GM12878 (cell line): ENCODE results near the gene FAM9A. TPM values are rescaled to one million over a fixed set of nuclear protein-coding genes. Genes with fewer than 3 reads are reported as not detected.

Experiments used
- ATAC-seq: fragments of 200-7000 bp; cut with Tn5 transposase; 3 replicates; pipeline ENCODE4 v1.9.1; 2020; ENCODE audit warnings: mild to moderate bottlenecking, moderate library complexity
- BruUV-seq: library from RNA; stranded (reverse); fragments of 400-500 nt; replicated peaks from 2 replicates; lab custom pipeline; 2021; lab: Mats Ljungman, UMichigan
- CTCF ChIA-PET: fragments of 300-600 bp; sonication (Branson Sonifier 250); formaldehyde crosslinking; extraction: SDS; loops from one replicate; lab custom pipeline; 2021; ENCODE audit warnings: inconsistent platforms; lab: Yijun Ruan, JAX
- POLR2A ChIA-PET: fragments of 350-600 bp; formaldehyde crosslinking; extraction: SDS; loops from one replicate; lab custom pipeline; 2021; ENCODE audit warnings: inconsistent platforms; lab: Charles Lee
- RAD21 ChIA-PET: fragments of 300-600 bp; sonication (Branson Sonifier 250); formaldehyde crosslinking; loops from one replicate; lab custom pipeline; 2023; ENCODE audit warnings: antibody characterized with exemption; ENCODE audit not compliant: unreplicated experiment; lab: Charles Lee
- SMC1A ChIA-PET: fragments of 300-600 bp; sonication (Branson Sonifier 250); formaldehyde crosslinking; loops from one replicate; lab custom pipeline; 2023; ENCODE audit not compliant: unreplicated experiment, uncharacterized antibody; lab: Charles Lee
- DNase-seq: peaks from one replicate; pipeline ENCODE4 v3.0.0-alpha.2; 2011; ENCODE audit warnings: low read depth, low spot score
- FAIRE-seq: peaks from 3 replicates; lab custom pipeline; 2011; peaks lifted over from hg19 to GRCh38; lab: Jason Lieb, UNC
- H2AFZ ChIP-seq: 2 replicates; pipeline ENCODE4 v1.6.0; 2011; ENCODE audit warnings: low read depth, low read length, control low read depth; ENCODE audit not compliant: control insufficient read depth
- H3K27ac ChIP-seq: 2 replicates; pipeline ENCODE4 v1.5.1; 2011; ENCODE audit warnings: control low read depth; ENCODE audit not compliant: control insufficient read depth, insufficient read depth
- H3K27me3 ChIP-seq, 2 experiments: replicated peaks in 1 of 2; 2 replicates each; pipeline versions ENCODE4 v1.6.0 to v1.6.1; 2011; ENCODE audit warnings: low read length in 1 of 2; ENCODE audit not compliant: control insufficient read depth in 2 of 2, insufficient read depth in 2 of 2
- H3K36me3 ChIP-seq, 2 experiments: 2 replicates each; pipeline ENCODE4 v1.5.1; 2011; ENCODE audit warnings: low read length in 1 of 2; ENCODE audit not compliant: control insufficient read depth in 2 of 2, insufficient read depth in 2 of 2
- H3K4me1 ChIP-seq: 2 replicates; pipeline ENCODE4 v1.6.1; 2011; ENCODE audit warnings: mild to moderate bottlenecking, low read length, moderate library complexity, mixed read lengths; ENCODE audit not compliant: control insufficient read depth, insufficient read depth
- H3K4me2 ChIP-seq: 2 replicates; pipeline ENCODE4 v1.6.0; 2011; ENCODE audit warnings: control low read depth; ENCODE audit not compliant: control insufficient read depth, insufficient read depth
- H3K4me3 ChIP-seq: fragments of 200-600 bp; sonication (generic); 2 replicates; pipeline ENCODE4 v1.5.1; 2016
- H3K79me2 ChIP-seq: 2 replicates; pipeline ENCODE4 v1.6.0; 2011; ENCODE audit warnings: low read length; ENCODE audit not compliant: control insufficient read depth, insufficient read depth
- H3K9ac ChIP-seq: 2 replicates; pipeline ENCODE4 v1.8.0; 2011; ENCODE audit warnings: low read length, control low read depth, mixed read lengths; ENCODE audit not compliant: control insufficient read depth, insufficient read depth
- H3K9me3 ChIP-seq: replicated peaks from 3 replicates; pipeline ENCODE4 v1.5.1; 2011; ENCODE audit warnings: mild to moderate bottlenecking, low read length; ENCODE audit not compliant: control insufficient read depth, insufficient read depth
- H4K20me1 ChIP-seq: 2 replicates; pipeline ENCODE4 v1.6.0; 2011; ENCODE audit not compliant: control insufficient read depth, insufficient read depth
- ASH2L ChIP-seq: fragments of 300-600, 200-600 bp; sonication (generic); IDR thresholded peaks from 2 replicates; pipeline ENCODE4 v1.6.1; 2017; ENCODE audit warnings: low read depth, mild to moderate bottlenecking, borderline replicate concordance
- CBX3 ChIP-seq: fragments of 200-600 bp; sonication (generic); IDR thresholded peaks from 2 replicates; pipeline ENCODE4 v1.6.1; 2016; ENCODE audit warnings: low read depth, borderline replicate concordance
- CREM ChIP-seq: IDR thresholded peaks from 2 replicates; pipeline ENCODE4 v1.6.1; 2014; ENCODE audit warnings: antibody characterized with exemption, low read depth
- PBX3 ChIP-seq: IDR thresholded peaks from 2 replicates; pipeline ENCODE4 v1.6.1; 2011; ENCODE audit warnings: mild to moderate bottlenecking, low read depth, low read length, moderate library complexity; ENCODE audit not compliant: insufficient replicate concordance
- PRDM15 ChIP-seq: fragments of 450-650 bp; formaldehyde crosslinking; IDR thresholded peaks from 2 replicates; pipeline ENCODE4 v1.4.0; 2020; ENCODE audit warnings: mild to moderate bottlenecking, moderate library complexity
- RBBP5 ChIP-seq: fragments of 200-600 bp; sonication (generic); conservative IDR thresholded peaks from 2 replicates; pipeline ENCODE4 v1.6.1; 2016
- TCF7 ChIP-seq: IDR thresholded peaks from 2 replicates; pipeline ENCODE4 v1.6.1; 2014; ENCODE audit warnings: antibody characterized with exemption, borderline replicate concordance
- ZBTB4 ChIP-seq: fragments of 450-650 bp; formaldehyde crosslinking; IDR thresholded peaks from 2 replicates; pipeline ENCODE4 v1.4.0; 2022; ENCODE audit warnings: mild to moderate bottlenecking, moderate library complexity
- ZNF687 ChIP-seq: fragments of 450-650 bp; IDR thresholded peaks from 2 replicates; pipeline ENCODE4 v1.6.1; 2017; ENCODE audit warnings: mild to moderate bottlenecking, moderate library complexity
- WGBS: methylation state at CpG from one replicate; pipeline ENCODE4 v1.1.6; 2016; ENCODE audit warnings: low lambda C conversion rate; ENCODE audit not compliant: insufficient replicate concordance, insufficient coverage; ENCODE audit errors: missing lambda C conversion rate; 5-methylcytosine and 5-hydroxymethylcytosine counted together
- in situ Hi-C: fragments of 300-500 bp; cut with MboI; formaldehyde crosslinking; loops from 9 replicates; pipeline ENCODE4 v1.14.3; 2018; ENCODE audit warnings: mixed read lengths
- intact Hi-C: fragments of 100-400 bp; cut with micrococcal nuclease; formaldehyde crosslinking; loops from one replicate; pipeline ENCODE4 v1.14.2; 2022; ENCODE audit not compliant: unreplicated experiment
- polyA plus RNA-seq, 11 experiments: library from polyadenylated mRNA; depleted of rRNA in 4 of 11; unstranded in 6 of 11; stranded (reverse) in 5 of 11; fragments of >200 nt; fragmentation: Nextera tagmentation in 4 of 11; fragmentation: Illumina TruSeq in 1 of 11; extraction: Ambion mirVana in 4 of 11; extraction: Trizol in 1 of 11; gene quantifications; 1 replicate in 1 of 11; 2 replicates in 10 of 11; pipeline versions ENCODE4 v1.2.1 to v1.2.3, GENCODE V29; 2011 to 2016; ENCODE audit warnings: inconsistent platforms in 2 of 11, missing spikeins in 2 of 11, low read depth in 1 of 11
- total RNA-seq, 4 experiments: library from RNA; depleted of rRNA in 3 of 4; stranded (reverse); fragments of >200 nt in 3 of 4; fragmentation: Illumina TruSeq in 1 of 4; extraction: Trizol in 1 of 4; gene quantifications; 2 replicates each; pipeline versions ENCODE4 v1.2.1 to v1.2.3, GENCODE V29; 2013 to 2021

The FAM9A gene
- total and polyA plus RNA-seq, 10 of the 15 experiments (the other 5 are each of a cell fraction or from before 2014, with no cell fraction given) = not detected

GRCh38 chrX:8832582-8833378 is 31.6 kb upstream of the FAM9A start:
- SMC1A ChIA-PET = no interaction called here
- RAD21 ChIA-PET = no interaction called here
- Histone ChIP-seq H3K27ac (no peak overlapping the region), H3K79me2 (no peaks in the 10 kb centered on the region), H3K9me3 (no peaks in the 10 kb centered on the region), H3K4me3 (no peak overlapping the region), H3K4me1 (no peaks in the 10 kb centered on the region), H3K4me2 (no peak overlapping the region), H3K9ac (no peak overlapping the region), H2AFZ (no peak overlapping the region), H4K20me1 (no peaks in the 10 kb centered on the region), H3K36me3 (no peaks in the 10 kb centered on the region), H3K27me3 (no peaks in the 10 kb centered on the region)
- FAIRE-seq = no peak
- no peak for DNase-seq
- CTCF ChIA-PET = no interaction called here
- in situ Hi-C loops = no loop called here
- intact Hi-C loops = no loop called here
- POLR2A ChIA-PET = no interaction called here
- no peak for ATAC-seq
- WGBS = 1% methylated on average over 4 of the region's 4 CpGs
- BruUV-seq = no TSS peak
- no peak for TF ChIP-seq ZNF687
- no peak for TF ChIP-seq PBX3
- no peak for TF ChIP-seq CBX3
- no peak for TF ChIP-seq ASH2L
- TF ChIP-seq ZBTB4 (CRISPR knock-in tag) = no peak
- no peak for TF ChIP-seq RBBP5
- TF ChIP-seq PRDM15 = no peak
- no peak for TF ChIP-seq TCF7
- no peak for TF ChIP-seq CREM
